ENCODE measurements around the gene IPO13. TPM values are rescaled to one million over a fixed set of nuclear protein-coding genes. Genes with fewer than 3 reads are reported as not detected.

Gene IPO13
- total RNA-seq, 1 donor from 2014 or later: 6.2 TPM

DNA sequence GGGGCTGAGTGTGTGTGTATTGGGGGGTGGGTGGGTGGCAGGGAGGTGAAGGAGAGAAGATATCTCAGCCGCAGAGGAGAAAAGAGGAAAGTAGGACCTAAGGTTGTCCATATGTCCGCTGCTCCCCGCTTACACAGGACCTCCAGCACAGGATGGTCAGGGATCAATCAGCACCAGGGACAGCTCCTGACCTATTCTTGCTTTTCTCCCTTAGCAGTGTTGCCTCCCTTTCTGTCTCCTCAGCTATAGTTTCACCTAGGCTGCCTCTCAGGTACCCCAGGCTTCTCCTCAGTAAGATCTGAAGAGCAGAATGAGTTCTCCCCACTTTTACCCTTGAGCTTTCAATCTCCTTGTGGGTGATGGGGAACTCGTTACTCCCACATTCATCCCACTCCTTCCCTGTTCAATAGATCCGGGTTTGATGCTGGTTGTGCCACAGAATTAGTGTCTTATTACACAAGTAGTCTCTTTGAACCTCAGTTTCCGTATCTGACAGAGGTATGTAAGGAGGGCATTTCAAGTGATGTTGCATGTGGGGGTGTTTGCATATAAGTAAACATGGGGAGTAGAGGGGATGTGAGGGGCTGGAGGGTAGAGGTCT, 21.7 kb downstream of the IPO13 start:
- no peak for DNase-seq (ENCODE audit: low spot score in 2 of 2)
- H3K36me3 ChIP-seq: peaks cover 19 to 20% of the 10 kb centered on the region in 2 donors
- no peaks in the 10 kb centered on the region for H3K9me3 ChIP-seq
- H3K27me3 ChIP-seq: no peaks in the 10 kb centered on the region
- no peak overlapping the region for H3K27ac ChIP-seq
- peaks cover 6 to 8% of the 10 kb centered on the region in 2 donors for H3K4me1 ChIP-seq
- TF ChIP-seq, protein P1, sequence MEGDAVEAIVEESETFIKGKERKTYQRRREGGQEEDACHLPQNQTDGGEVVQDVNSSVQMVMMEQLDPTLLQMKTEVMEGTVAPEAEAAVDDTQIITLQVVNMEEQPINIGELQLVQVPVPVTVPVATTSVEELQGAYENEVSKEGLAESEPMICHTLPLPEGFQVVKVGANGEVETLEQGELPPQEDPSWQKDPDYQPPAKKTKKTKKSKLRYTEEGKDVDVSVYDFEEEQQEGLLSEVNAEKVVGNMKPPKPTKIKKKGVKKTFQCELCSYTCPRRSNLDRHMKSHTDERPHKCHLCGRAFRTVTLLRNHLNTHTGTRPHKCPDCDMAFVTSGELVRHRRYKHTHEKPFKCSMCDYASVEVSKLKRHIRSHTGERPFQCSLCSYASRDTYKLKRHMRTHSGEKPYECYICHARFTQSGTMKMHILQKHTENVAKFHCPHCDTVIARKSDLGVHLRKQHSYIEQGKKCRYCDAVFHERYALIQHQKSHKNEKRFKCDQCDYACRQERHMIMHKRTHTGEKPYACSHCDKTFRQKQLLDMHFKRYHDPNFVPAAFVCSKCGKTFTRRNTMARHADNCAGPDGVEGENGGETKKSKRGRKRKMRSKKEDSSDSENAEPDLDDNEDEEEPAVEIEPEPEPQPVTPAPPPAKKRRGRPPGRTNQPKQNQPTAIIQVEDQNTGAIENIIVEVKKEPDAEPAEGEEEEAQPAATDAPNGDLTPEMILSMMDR (IDR thresholded peaks at IDR 0.05): no peak
- H3K4me3 ChIP-seq: no peak overlapping the region
- intact Hi-C loops (cut with DNase I): no loop called here

DNA sequence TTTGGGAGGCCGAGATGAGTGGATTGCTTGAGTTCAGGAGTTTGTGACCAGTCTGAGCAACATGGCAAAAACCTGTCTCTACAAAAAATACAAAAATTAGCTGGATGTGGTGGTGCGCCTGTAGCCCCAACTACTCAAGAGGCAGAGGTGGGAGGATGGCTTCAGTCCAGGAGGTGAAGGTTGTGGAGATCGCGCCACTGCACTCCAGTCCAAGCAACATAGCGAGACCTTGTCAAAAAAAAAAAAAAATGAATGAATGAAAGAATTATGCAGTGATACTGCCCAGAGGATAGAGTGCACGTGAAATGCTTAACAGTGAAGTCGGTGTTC, 22.6 kb downstream of the IPO13 start:
- Histone ChIP-seq H3K4me1 (peaks cover 6 to 8% of the 10 kb centered on the region in 2 donors), H3K27ac (no peak overlapping the region), H3K27me3 (no peaks in the 10 kb centered on the region), H3K4me3 (peak overlapping the region in 1 of 2 donors; percentile 83), H3K36me3 (peaks cover 13 to 15% of the 10 kb centered on the region in 2 donors), H3K9me3 (no peaks in the 10 kb centered on the region)
- DNase-seq (ENCODE audit: low spot score in 2 of 2): no peak
- TF ChIP-seq, protein P1 (IDR thresholded peaks at IDR 0.05): no peak
- intact Hi-C loops (cut with DNase I): loop anchor here (1.0 kb wide), 2 partner anchors 22 to 23 kb away; partner anchors contain the start of genes CCDC24 and IPO13

GRCh38 chr1:43969746-43970466, 23.2 kb downstream of the IPO13 start, which contains the start of gene DPH2:
TSS of gene DPH2 (plus strand) at chr1:43970010. CDS start at chr1:43970176, 166 bp downstream.
- no peak within 1 kb of the TSS for H3K27ac ChIP-seq
- peaks cover 6 to 8% of the 10 kb centered on the region in 2 donors for H3K4me1 ChIP-seq
- TF ChIP-seq, protein P1 (IDR thresholded peaks at IDR 0.05): peak in 1 of 3 experiments; percentile 2
- peak within 1 kb of the TSS; percentile 68 to 83 for H3K4me3 ChIP-seq
- H3K9me3 ChIP-seq: no peaks in the 10 kb centered on the region
- intact Hi-C loops (cut with DNase I): loop anchor here (1.0 to 5.0 kb wide), 3 partner anchors 21 to 263 kb away; partner anchors contain the start of genes CCDC24, IPO13 and ST3GAL3
- no peaks in the 10 kb centered on the region for H3K27me3 ChIP-seq
- peak; percentile 95 to 99 for DNase-seq (ENCODE audit: low spot score in 2 of 2)
- H3K36me3 ChIP-seq: peaks cover 10 to 11% of the 10 kb centered on the region in 2 donors

GRCh38 chr1:43970502-43970901, 23.8 kb downstream of the IPO13 start:
- Histone ChIP-seq H3K9me3 (no peaks in the 10 kb centered on the region), H3K27ac (no peak overlapping the region), H3K36me3 (peaks cover 10 to 11% of the 10 kb centered on the region in 2 donors), H3K27me3 (no peaks in the 10 kb centered on the region), H3K4me3 (peak overlapping the region; percentile 68 to 83), H3K4me1 (peaks cover 6 to 9% of the 10 kb centered on the region in 2 donors)
- TF ChIP-seq, protein P1 (IDR thresholded peaks at IDR 0.05): no peak
- intact Hi-C loops (cut with DNase I): loop anchor here (5.0 kb wide), 1 partner anchor 263 kb away; the partner anchor contains the start of gene ST3GAL3
- DNase-seq (ENCODE audit: low spot score in 2 of 2): no peak

DNA sequence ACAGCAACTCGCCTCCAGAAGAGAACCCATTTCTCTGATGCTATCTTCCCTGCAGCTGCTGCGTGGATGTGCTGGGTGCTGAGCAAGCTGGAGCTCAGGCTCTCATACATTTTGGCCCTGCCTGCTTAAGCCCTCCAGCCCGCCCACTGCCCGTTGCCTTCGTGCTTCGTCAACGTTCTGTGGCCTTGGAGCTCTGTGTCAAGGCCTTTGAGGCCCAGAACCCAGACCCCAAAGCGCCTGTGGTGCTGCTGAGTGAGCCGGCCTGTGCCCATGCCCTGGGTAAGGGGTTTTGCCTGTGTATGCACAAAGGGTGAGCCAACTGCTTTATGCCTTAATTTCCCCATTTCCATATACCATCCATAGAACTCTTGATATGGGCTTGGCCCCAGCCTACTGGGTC, 24.2 kb downstream of the IPO13 start:
- peak overlapping the region; percentile 68 to 83 for H3K4me3 ChIP-seq
- TF ChIP-seq, protein P1 (IDR thresholded peaks at IDR 0.05): no peak
- DNase-seq (ENCODE audit: low spot score in 2 of 2): no peak

More for the DNA sequence above, 24.2 kb downstream of the IPO13 start:
- Histone ChIP-seq H3K36me3 (peaks cover 7 to 11% of the 10 kb centered on the region in 2 donors), H3K4me1 (peaks cover 8 to 13% of the 10 kb centered on the region in 2 donors), H3K9me3 (no peaks in the 10 kb centered on the region), H3K27me3 (no peaks in the 10 kb centered on the region), H3K27ac (no peak overlapping the region)
- intact Hi-C loops (cut with DNase I): loop anchor here (5.0 kb wide), 1 partner anchor 264 kb away; the partner anchor contains the start of gene ST3GAL3

Data from ascending aorta (tissue), 2 donors.